Lower leg skin (tissue), 4 donors: ENCODE data around the gene KCNIP4. TPM values are rescaled to one million over a fixed set of nuclear protein-coding genes. Genes with fewer than 3 reads are reported as not detected.

Source experiments
- DNase-seq, 2 donors: peaks; one replicate each; pipeline ENCODE4 v3.0.0-alpha.2; 2019; ENCODE audit warnings: low spot score in 2 of 2
- H3K4me3 ChIP-seq: fragments of 200-600 bp; sonication (generic); 2 replicates; pipeline ENCODE4 v1.5.1; 2017; ENCODE audit warnings: mild to moderate bottlenecking, low read depth; ENCODE audit not compliant: poor library complexity, severe bottlenecking
- POLR2A ChIP-seq, 2 donors: fragments of 450-650 bp; IDR thresholded peaks; one replicate each; pipeline ENCODE4 v1.6.1; 2016 to 2017; ENCODE audit warnings: antibody characterized with exemption in 2 of 2, mild to moderate bottlenecking in 1 of 2, moderate library complexity in 1 of 2
- WGBS, 2 donors: methylation state at CpG; one replicate each; pipeline ENCODE4 v1.1.5; 2018; 5-methylcytosine and 5-hydroxymethylcytosine counted together
- intact Hi-C: fragments of 100-400 bp; cut with DNase I; formaldehyde crosslinking; loops from one replicate; pipeline ENCODE4 v1.15.0; 2023; ENCODE audit warnings: low total_unique reads
- total RNA-seq, 4 donors: library from RNA; depleted of rRNA; stranded (reverse); fragments of >200 nt; gene quantifications; one replicate each; pipeline ENCODE4 v1.1.0, GENCODE V29; 2016
- TF ChIP-seq, protein P1 (sequence below), 3 donors: fragments of 450-650 bp; IDR thresholded peaks; one replicate each; pipeline ENCODE4 v1.5.1; 2016; ENCODE audit warnings: antibody characterized with exemption in 3 of 3, mild to moderate bottlenecking in 3 of 3, moderate library complexity in 2 of 3

Gene KCNIP4
- total RNA-seq, 4 donors from 2014 or later: not detected

DNA sequence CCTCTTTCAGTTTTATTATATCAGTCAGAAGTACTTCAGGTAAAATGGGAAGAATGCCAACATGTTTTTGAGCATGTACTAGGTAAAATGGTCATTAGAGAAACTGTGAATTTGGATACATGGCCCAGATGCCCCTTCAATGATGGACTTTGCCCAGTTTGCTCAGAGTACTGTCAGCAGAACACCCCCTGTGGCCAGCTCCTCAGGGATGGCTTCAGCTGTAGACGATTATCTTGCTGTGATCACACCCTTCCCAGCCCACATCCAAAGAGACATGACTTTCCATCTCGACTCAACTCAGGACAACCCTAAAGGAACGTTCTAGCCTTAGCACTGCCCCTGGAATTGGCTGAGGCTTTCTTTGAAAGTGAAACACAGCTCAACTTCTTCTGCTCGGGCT is 809.2 kb downstream of the KCNIP4 start:
- intact Hi-C loops: no loop called here
- no peak overlapping the region for H3K4me3 ChIP-seq
- 73 to 74% methylated on average over 4 of the region's 4 CpGs for WGBS, 2 donors
- DNase-seq: no peak
- TF ChIP-seq POLR2A (IDR thresholded peaks at IDR 0.05): no peak
- TF ChIP-seq, protein P1, sequence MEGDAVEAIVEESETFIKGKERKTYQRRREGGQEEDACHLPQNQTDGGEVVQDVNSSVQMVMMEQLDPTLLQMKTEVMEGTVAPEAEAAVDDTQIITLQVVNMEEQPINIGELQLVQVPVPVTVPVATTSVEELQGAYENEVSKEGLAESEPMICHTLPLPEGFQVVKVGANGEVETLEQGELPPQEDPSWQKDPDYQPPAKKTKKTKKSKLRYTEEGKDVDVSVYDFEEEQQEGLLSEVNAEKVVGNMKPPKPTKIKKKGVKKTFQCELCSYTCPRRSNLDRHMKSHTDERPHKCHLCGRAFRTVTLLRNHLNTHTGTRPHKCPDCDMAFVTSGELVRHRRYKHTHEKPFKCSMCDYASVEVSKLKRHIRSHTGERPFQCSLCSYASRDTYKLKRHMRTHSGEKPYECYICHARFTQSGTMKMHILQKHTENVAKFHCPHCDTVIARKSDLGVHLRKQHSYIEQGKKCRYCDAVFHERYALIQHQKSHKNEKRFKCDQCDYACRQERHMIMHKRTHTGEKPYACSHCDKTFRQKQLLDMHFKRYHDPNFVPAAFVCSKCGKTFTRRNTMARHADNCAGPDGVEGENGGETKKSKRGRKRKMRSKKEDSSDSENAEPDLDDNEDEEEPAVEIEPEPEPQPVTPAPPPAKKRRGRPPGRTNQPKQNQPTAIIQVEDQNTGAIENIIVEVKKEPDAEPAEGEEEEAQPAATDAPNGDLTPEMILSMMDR (IDR thresholded peaks at IDR 0.05): no peak

GRCh38 chr4:21136051-21136630 is 812.4 kb downstream of the KCNIP4 start:
- no peak for DNase-seq
- 66 to 70% methylated on average over 5 of the region's 5 CpGs for WGBS, 2 donors
- intact Hi-C loops: no loop called here
- no peak overlapping the region for H3K4me3 ChIP-seq
- TF ChIP-seq, protein P1 (IDR thresholded peaks at IDR 0.05): no peak
- no peak for TF ChIP-seq POLR2A (IDR thresholded peaks at IDR 0.05)

GRCh38 chr4:21134994-21135393 is 813.6 kb downstream of the KCNIP4 start:
- no peak for DNase-seq
- intact Hi-C loops: no loop called here
- no peak overlapping the region for H3K4me3 ChIP-seq
- 79 to 94% methylated on average over 2 of the region's 2 CpGs for WGBS, 2 donors
- no peak for TF ChIP-seq POLR2A (IDR thresholded peaks at IDR 0.05)

DNA sequence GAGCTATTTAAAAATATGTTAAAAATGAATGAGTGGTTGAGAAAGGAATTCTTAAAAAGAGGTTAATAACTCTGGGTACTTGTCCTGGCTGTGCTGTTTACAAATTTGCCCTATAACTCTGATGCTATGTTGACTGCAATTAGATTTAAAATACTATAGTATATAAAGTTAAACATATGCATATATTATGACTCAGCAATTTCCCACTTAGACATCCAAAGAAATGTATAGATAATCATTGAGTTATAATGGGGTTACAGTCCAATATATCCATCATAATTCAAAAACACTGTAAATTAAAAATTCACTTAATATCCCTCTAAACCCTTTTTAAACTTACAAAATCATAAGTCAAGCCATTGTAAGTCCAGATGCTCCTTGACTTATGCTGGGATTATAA is 818.0 kb downstream of the KCNIP4 start:
- intact Hi-C loops: no loop called here
- DNase-seq: no peak
- TF ChIP-seq, protein P1 (IDR thresholded peaks at IDR 0.05): no peak
- TF ChIP-seq POLR2A (IDR thresholded peaks at IDR 0.05): no peak

GRCh38 chr4:21126014-21126512 is 822.5 kb downstream of the KCNIP4 start:
- intact Hi-C loops: no loop called here
- no peak for DNase-seq
- 65 to 68% methylated on average over 3 of the region's 3 CpGs for WGBS, 2 donors
- TF ChIP-seq, protein P1 (IDR thresholded peaks at IDR 0.05): no peak
- no peak for TF ChIP-seq POLR2A (IDR thresholded peaks at IDR 0.05)
- no peak overlapping the region for H3K4me3 ChIP-seq

More for the DNA sequence above, 818.0 kb downstream of the KCNIP4 start:
- no peak overlapping the region for H3K4me3 ChIP-seq

- intact Hi-C loops: no loop called here
- WGBS, 2 donors: 42 to 49% methylated on average over 3 of the region's 3 CpGs
Observed at GRCh38 chr4:21118301-21118700, 830.3 kb downstream of the KCNIP4 start.

More at GRCh38 chr4:21118301-21118700, 830.3 kb downstream of the KCNIP4 start:
- DNase-seq: no peak
- H3K4me3 ChIP-seq: no peak overlapping the region
- TF ChIP-seq, protein P1 (IDR thresholded peaks at IDR 0.05): no peak
- TF ChIP-seq POLR2A (IDR thresholded peaks at IDR 0.05): no peak
